ENCODE measurements around the gene HDAC9.
"Not testable (repeated sequence)": the region's sequence is repeated elsewhere in the genome, so short reads cannot be mapped to it uniquely, and the experiment has no call there.

Gene HDAC9

GRCh38 chr7:18724318-18724717 lies 228.8 kb downstream of the HDAC9 start:
- TF ChIP-seq CTCF (IDR thresholded peaks at IDR 0.05) (no peak), ZFX (IDR thresholded peaks at IDR 0.05; ENCODE audit: borderline replicate concordance) (no peak)
- H3K27ac ChIP-seq, result no peak overlapping the region

- H3K27ac ChIP-seq, result no peak overlapping the region
These were observed 231.7 kb downstream of the HDAC9 start for GRCh38 chr7:18727115-18727870.

GRCh38 chr7:18736012-18736411 lies 240.5 kb downstream of the HDAC9 start:
- H3K27ac ChIP-seq, result not testable (repeated sequence)

More at GRCh38 chr7:18727115-18727870, 231.7 kb downstream of the HDAC9 start:
- TF ChIP-seq CTCF (IDR thresholded peaks at IDR 0.05) (no peak), ZFX (IDR thresholded peaks at IDR 0.05; ENCODE audit: borderline replicate concordance) (no peak)

GRCh38 chr7:18740579-18740988 lies 245.0 kb downstream of the HDAC9 start:
- no peak for TF ChIP-seq CTCF (IDR thresholded peaks at IDR 0.05)
- TF ChIP-seq ZFX (IDR thresholded peaks at IDR 0.05; ENCODE audit: borderline replicate concordance), result no peak
- H3K27ac ChIP-seq, result no peak overlapping the region

- H3K27ac ChIP-seq, result no peak overlapping the region
- TF ChIP-seq ZFX (IDR thresholded peaks at IDR 0.05; ENCODE audit: borderline replicate concordance) (no peak), CTCF (IDR thresholded peaks at IDR 0.05) (no peak)
These were observed 258.5 kb downstream of the HDAC9 start for GRCh38 chr7:18753972-18754610.

- no peak for TF ChIP-seq ZFX (IDR thresholded peaks at IDR 0.05; ENCODE audit: borderline replicate concordance)
- peak; percentile 14; the same call in 1 of the 2 replicates for TF ChIP-seq CTCF (IDR thresholded peaks at IDR 0.05)
- H3K27ac ChIP-seq, result no peak overlapping the region
These were observed 259.2 kb downstream of the HDAC9 start for GRCh38 chr7:18754766-18755165.

GRCh38 chr7:18755793-18756192 lies 260.2 kb downstream of the HDAC9 start:
- TF ChIP-seq ZFX (IDR thresholded peaks at IDR 0.05; ENCODE audit: borderline replicate concordance) (no peak), CTCF (IDR thresholded peaks at IDR 0.05) (no peak)
- H3K27ac ChIP-seq, result no peak overlapping the region

All from 22Rv1 (cell line).